Heart right ventricle (tissue), 16 donors: ENCODE measurements around the gene PSMA8. TPM values are rescaled to one million over a fixed set of nuclear protein-coding genes. Genes with fewer than 3 reads are reported as not detected.

Experiments used
- ATAC-seq, 8 donors: fragments of 200-7000 bp; cut with Tn5 transposase; one replicate each; pipeline ENCODE4 v1.9.1; 2020; ENCODE audit warnings: mild to moderate bottlenecking in 8 of 8, moderate library complexity in 8 of 8, moderate number of reproducible peaks in 1 of 8
- DNase-seq, 2 donors: peaks; one replicate each; pipeline ENCODE4 v3.0.0-alpha.2; 2020
- H3K27ac ChIP-seq, 10 donors: fragments of 200-600 bp; sonication (generic) in 2 of 10; one replicate each; pipeline versions ENCODE4 v1.5.0 to v1.8.0; 2020 to 2022; ENCODE audit warnings: mild to moderate bottlenecking in 3 of 10
- H3K27me3 ChIP-seq, 7 donors: fragments of 200-600 bp; one replicate each; pipeline ENCODE4 v1.8.0; 2021 to 2022; ENCODE audit warnings: mild to moderate bottlenecking in 2 of 7
- H3K36me3 ChIP-seq, 9 donors: fragments of 200-600 bp; sonication (generic) in 1 of 9; one replicate each; pipeline versions ENCODE4 v1.5.0 to v1.8.0; 2020 to 2022; ENCODE audit warnings: mild to moderate bottlenecking in 2 of 9
- H3K4me1 ChIP-seq, 9 donors: fragments of 200-600 bp; sonication (generic) in 1 of 9; one replicate each; pipeline versions ENCODE4 v1.5.0 to v1.8.0; 2020 to 2022; ENCODE audit warnings: mild to moderate bottlenecking in 4 of 9
- H3K4me3 ChIP-seq, 10 donors: fragments of 200-600 bp; sonication (generic) in 2 of 10; one replicate each; pipeline versions ENCODE4 v1.5.0 to v1.8.0; 2020 to 2022; ENCODE audit warnings: mild to moderate bottlenecking in 7 of 10, moderate library complexity in 2 of 10
- H3K9me3 ChIP-seq, 11 donors: fragments of 200-600 bp in 10 of 11; sonication (generic) in 2 of 11; one replicate each; pipeline versions ENCODE4 v1.5.0 to v1.8.0; 2013 to 2022; ENCODE audit warnings: mild to moderate bottlenecking in 2 of 11, control low read depth in 1 of 11, moderate library complexity in 1 of 11
- WGBS, 2 donors: extraction: QIAGEN DNeasy Blood & Tissue Kit; methylation state at CpG; one replicate each; pipeline ENCODE4 v1.1.7; 2013; ENCODE audit warnings: inconsistent platforms in 1 of 2; 5-methylcytosine and 5-hydroxymethylcytosine counted together
- intact Hi-C, 10 donors: fragments of 100-400 bp; cut with DNase I; formaldehyde crosslinking; loops; one replicate each; pipeline versions ENCODE4 v1.11.1 to v1.14.2; 2022
- long read RNA-seq, 3 donors: library from polyadenylated mRNA; unstranded; transcript quantifications; one replicate each; pipeline ENCODE4 v2.0.0, GENCODE V29; 2020 to 2021
- polyA plus RNA-seq, 2 donors: library from polyadenylated mRNA; stranded (reverse); fragments of 200-250 nt; gene quantifications; one replicate each; pipeline ENCODE4 v1.2.3, GENCODE V29; 2013
- total RNA-seq, 10 donors: library from RNA; stranded (reverse); fragmentation: NEBNext Ultra II Directional in 3 of 10; extraction: Animal tissue kit (Norgen Biotek cat#: 25700) in 3 of 10; gene quantifications; one replicate each; pipeline versions ENCODE4 v1.2.1 to v1.2.4, GENCODE V29; 2021 to 2023
- TF ChIP-seq, protein P1 (sequence below), 9 donors: fragments of 200-600 bp; sonication (generic) in 2 of 9; IDR thresholded peaks; one replicate each; pipeline versions ENCODE4 v1.5.0 to v1.8.0; 2021 to 2022; ENCODE audit warnings: antibody characterized with exemption in 9 of 9, mild to moderate bottlenecking in 5 of 9, moderate library complexity in 1 of 9
- donor health status: Arrhythmogenic right ventricular cardiomyopathy.
- donor health status: ischemic (EF 13 %, LVEDD 7.1; RV severe dilation, severe dysfunction).
- donor health status: healthy with polysubstance abuse.
- donor health status: DM: no; HTN: yes; CAD: no.
- donor health status: DM: no; HTN: no; CAD: no.
- donor health status: ischemic (EF 25% LVEDD 6.9; RV normal size, moderate dysfunction).
- donor health status: ischemic (EF 25% LVEDD 5.7; RV mildly dilated, moderate dysfunction).
- donor health status: healthy.
- donor health status: DM: yes; HTN: yes; CAD: no.
- donor health status: Ischemic cardiomyopathy.
- donor health status: ischemic (EF 35%, LVEDD 5.7; RV mildly dilated, moderate dysfunction).
- donor health status: nonischemic (EF 11% LVEDD 7.7; RV severe dilation, severe dysfunction).
- donor health status: DM: yes; HTN: yes; CAD: no.
- donor health status: PGD.
- donor health status: ischemic (EF 29% LVEDD 5.4; RV normal size, mild dysfunction).
- donor health status: nonischemic (EF 23%, LVEDD 6.1; RV moderate dilation, normal function).

The PSMA8 gene
- under 1 TPM in 1 of 10 donors, not detected in 9; 0.38 TPM for total RNA-seq
- polyA plus RNA-seq = not detected
- long read RNA-seq, donor 1 = 0 reads
- long read RNA-seq, donor 2 = 0 reads
- long read RNA-seq, donor 3 = 0 reads

DNA sequence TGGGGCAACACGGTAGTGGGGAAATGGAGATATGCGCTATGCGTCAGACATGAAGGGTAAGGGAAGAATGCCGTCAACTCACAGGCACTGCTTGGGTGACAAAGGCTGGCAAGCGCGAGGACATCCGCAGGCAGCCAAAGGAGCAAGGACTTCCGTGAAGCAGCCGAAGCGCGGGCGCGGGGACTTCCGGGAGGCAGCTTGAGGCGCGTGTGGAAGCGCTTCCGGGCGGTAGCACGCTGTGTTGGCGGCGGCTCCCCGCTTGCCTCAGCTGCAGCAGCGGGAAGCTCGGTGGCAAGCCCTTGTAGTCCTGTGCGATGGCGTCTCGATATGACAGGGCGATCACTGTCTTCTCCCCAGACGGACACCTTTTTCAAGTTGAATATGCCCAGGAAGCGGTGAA, at the start of gene PSMA8:
Gene PSMA8, plus strand, starts transcription at position 218 of the 400 bp plus-strand sequence. Its CDS starts 97 bp downstream, at position 315.
- ATAC-seq (peak in 2 of 8 donors; percentile 49 to 61), DNase-seq (peak; percentile 3 to 44)
- Histone ChIP-seq H3K27me3 (peaks cover 0 to 6% (median 0%) of the 10 kb centered on the region in 7 donors), H3K4me1 (no peaks in the 10 kb centered on the region), H3K9me3 (peaks cover 0 to 5% (median 0%) of the 10 kb centered on the region in 11 donors), H3K27ac (no peak within 1 kb of the TSS), H3K36me3 (no peaks in the 10 kb centered on the region), H3K4me3 (peak within 1 kb of the TSS in 7 of 10 donors; percentile 2 to 32 (median 26))
- intact Hi-C loops = no loop called here
- TF ChIP-seq, protein P1, sequence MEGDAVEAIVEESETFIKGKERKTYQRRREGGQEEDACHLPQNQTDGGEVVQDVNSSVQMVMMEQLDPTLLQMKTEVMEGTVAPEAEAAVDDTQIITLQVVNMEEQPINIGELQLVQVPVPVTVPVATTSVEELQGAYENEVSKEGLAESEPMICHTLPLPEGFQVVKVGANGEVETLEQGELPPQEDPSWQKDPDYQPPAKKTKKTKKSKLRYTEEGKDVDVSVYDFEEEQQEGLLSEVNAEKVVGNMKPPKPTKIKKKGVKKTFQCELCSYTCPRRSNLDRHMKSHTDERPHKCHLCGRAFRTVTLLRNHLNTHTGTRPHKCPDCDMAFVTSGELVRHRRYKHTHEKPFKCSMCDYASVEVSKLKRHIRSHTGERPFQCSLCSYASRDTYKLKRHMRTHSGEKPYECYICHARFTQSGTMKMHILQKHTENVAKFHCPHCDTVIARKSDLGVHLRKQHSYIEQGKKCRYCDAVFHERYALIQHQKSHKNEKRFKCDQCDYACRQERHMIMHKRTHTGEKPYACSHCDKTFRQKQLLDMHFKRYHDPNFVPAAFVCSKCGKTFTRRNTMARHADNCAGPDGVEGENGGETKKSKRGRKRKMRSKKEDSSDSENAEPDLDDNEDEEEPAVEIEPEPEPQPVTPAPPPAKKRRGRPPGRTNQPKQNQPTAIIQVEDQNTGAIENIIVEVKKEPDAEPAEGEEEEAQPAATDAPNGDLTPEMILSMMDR (IDR thresholded peaks at IDR 0.05) = no peak
- WGBS, 2 donors = 45 to 48% methylated on average over 31 of the region's 31 CpGs

DNA sequence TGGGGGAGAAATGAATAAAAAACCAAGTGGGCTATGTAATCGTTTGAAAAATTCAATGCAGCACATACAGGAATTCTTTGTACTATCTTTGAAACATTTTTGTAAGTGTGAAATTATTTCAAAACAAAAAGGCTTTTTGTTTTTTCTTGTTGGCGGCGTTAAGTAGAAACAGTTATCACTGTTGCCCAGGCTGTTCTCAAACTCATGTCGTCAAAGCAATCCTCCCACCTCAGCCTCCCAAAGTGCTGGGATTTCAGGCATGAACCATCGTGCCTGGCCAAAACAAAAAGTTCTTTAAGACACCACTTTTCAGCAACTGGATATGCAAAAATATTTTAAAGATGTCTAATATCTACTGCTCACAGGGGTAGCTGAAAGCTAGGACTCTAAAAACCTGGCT, 48.6 kb upstream of the PSMA8 start:
- intact Hi-C loops = no loop called here
- Histone ChIP-seq H3K4me1 (peaks cover 0 to 40% (median 27%) of the 10 kb centered on the region in 9 donors), H3K36me3 (peaks cover 0 to 76% (median 18%) of the 10 kb centered on the region in 9 donors), H3K9me3 (no peaks in the 10 kb centered on the region), H3K27ac (no peak overlapping the region), H3K4me3 (no peak overlapping the region), H3K27me3 (no peaks in the 10 kb centered on the region)
- no peak for ATAC-seq
- TF ChIP-seq, protein P1 (IDR thresholded peaks at IDR 0.05) = no peak
- no peak for DNase-seq
- WGBS, 2 donors = 73 to 77% methylated on average over 5 of the region's 5 CpGs

DNA sequence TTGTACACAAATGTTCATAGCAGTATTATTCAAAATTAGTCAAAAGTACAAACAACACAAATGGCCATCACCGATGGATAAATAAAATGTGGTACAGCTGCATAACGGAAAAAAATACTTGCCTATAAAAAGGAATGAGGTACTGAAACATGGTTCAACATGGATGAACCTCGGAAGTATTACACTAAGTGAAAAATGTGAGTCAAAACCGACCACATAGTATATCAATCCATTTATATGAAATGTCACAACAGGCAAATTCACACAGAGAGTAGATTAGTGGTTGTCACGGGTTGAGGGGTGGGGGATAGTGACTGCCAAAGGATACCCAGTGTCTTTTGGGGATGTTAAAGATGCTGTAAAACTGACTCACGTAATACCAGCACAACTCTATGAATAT, 46.7 kb upstream of the PSMA8 start:
- Histone ChIP-seq H3K27ac (no peak overlapping the region), H3K4me3 (no peak overlapping the region), H3K9me3 (no peaks in the 10 kb centered on the region), H3K27me3 (no peaks in the 10 kb centered on the region), H3K4me1 (peaks cover 0 to 40% (median 27%) of the 10 kb centered on the region in 9 donors), H3K36me3 (peaks cover 0 to 57% (median 18%) of the 10 kb centered on the region in 9 donors)
- 86 to 95% methylated on average over 6 of the region's 6 CpGs for WGBS, 2 donors
- intact Hi-C loops = no loop called here
- TF ChIP-seq, protein P1 (IDR thresholded peaks at IDR 0.05) = no peak
- DNase-seq (no peak), ATAC-seq (no peak)

DNA sequence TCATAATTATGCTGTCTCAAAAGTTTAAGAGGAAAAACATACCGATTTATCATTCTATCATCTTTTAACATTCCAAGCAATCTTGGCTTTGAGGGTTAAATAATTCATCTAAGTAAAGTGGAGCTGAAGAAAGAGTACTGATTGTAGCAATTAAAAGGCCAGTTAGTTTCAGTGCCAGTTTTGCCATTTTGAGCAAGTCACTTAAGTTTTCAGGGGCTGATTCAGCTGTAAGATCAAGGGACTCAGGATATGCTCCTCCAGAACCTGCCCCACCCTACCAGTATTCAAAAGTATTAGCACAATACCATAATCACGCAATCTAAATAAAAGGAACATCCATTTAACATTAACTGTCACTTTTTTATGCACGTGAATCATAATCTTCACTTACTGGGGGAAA, 45.2 kb upstream of the PSMA8 start:
- no peak for ATAC-seq
- DNase-seq = no peak
- 38 to 42% methylated on average over 3 of the region's 3 CpGs for WGBS, 2 donors
- Histone ChIP-seq H3K9me3 (no peaks in the 10 kb centered on the region), H3K4me3 (peak overlapping the region in 7 of 10 donors; percentile 72 to 93 (median 92)), H3K36me3 (peaks cover 0 to 42% (median 16%) of the 10 kb centered on the region in 9 donors), H3K4me1 (peaks cover 0 to 40% (median 27%) of the 10 kb centered on the region in 9 donors), H3K27ac (no peak overlapping the region), H3K27me3 (no peaks in the 10 kb centered on the region)
- TF ChIP-seq, protein P1 (IDR thresholded peaks at IDR 0.05) = no peak
- intact Hi-C loops = loop anchor here in 1 of 10 donors (2.0 kb wide), 1 partner anchor 138 kb away; the partner anchor contains the start of gene TAF4B
